MM.1S (cell line): ENCODE results near the gene WDFY3.

Experiments
- CTCF ChIP-seq: fragments of 300-600 bp; sonication (generic); IDR thresholded peaks from 2 replicates; pipeline ENCODE4 v1.5.1; 2016; ENCODE audit warnings: antibody characterized with exemption, low read length, mixed read lengths
- EZH2 ChIP-seq: fragments of 300-600 bp; sonication (generic); optimal IDR thresholded peaks from 2 replicates; pipeline ENCODE3; 2017; ENCODE audit warnings: low read depth, mild to moderate bottlenecking, antibody characterized with exemption, low read length, mixed read lengths

GRCh38 chr4:84927428-84927827, 39.1 kb downstream of the WDFY3 start:
- no peak for TF ChIP-seq CTCF
- TF ChIP-seq EZH2, result no peak
